AG08396 (cell line): Measurements from ENCODE around the gene TRIP13.

Source experiments
- DNase-seq: peaks from one replicate; pipeline ENCODE4 v3.0.0; 2012; ENCODE audit warnings: low spot score, mixed read lengths

Gene TRIP13

DNA sequence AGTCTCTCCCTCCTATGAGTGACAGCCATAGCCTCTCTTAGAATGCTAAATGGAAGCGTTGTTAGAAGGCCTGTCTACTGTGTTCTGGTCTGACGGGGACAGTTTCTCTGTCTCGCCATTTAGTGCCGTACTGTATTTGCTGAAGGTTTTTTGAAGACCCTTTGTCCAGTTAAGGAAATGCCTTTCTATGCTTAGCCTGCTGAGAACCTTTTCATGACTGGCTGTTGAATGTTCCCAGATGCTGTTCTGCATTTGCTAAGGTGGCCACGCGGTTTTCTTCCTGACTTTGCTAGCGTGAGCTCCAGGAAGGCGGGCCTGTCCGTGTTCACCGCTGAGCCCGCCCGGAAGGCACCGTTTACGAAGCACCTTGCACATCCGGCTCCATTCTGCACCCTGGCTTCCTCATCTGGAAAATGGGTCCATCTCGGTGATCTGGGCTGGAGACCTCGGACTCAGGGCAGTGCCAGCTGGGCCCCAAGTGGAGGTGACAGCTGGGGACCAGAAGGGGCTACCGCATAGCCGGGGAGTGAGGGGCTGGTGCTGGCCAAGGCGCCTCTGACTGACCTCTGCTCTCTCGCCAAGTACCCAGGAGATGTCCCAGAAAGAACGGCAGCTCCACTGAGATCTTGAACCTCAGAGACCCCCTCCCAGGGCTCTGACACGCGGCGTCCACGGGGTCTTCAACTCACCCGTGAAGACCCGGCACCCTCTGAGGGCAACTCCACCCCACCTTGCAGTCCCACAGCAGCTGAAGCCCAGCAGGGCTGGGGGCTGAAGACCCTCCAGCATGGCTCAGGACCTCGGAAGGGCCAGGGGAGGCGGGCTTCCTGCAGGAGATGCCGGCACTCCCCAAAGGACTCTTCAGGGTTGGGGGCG, 63.4 kb downstream of the TRIP13 start:
- DNase-seq = no peak

DNA sequence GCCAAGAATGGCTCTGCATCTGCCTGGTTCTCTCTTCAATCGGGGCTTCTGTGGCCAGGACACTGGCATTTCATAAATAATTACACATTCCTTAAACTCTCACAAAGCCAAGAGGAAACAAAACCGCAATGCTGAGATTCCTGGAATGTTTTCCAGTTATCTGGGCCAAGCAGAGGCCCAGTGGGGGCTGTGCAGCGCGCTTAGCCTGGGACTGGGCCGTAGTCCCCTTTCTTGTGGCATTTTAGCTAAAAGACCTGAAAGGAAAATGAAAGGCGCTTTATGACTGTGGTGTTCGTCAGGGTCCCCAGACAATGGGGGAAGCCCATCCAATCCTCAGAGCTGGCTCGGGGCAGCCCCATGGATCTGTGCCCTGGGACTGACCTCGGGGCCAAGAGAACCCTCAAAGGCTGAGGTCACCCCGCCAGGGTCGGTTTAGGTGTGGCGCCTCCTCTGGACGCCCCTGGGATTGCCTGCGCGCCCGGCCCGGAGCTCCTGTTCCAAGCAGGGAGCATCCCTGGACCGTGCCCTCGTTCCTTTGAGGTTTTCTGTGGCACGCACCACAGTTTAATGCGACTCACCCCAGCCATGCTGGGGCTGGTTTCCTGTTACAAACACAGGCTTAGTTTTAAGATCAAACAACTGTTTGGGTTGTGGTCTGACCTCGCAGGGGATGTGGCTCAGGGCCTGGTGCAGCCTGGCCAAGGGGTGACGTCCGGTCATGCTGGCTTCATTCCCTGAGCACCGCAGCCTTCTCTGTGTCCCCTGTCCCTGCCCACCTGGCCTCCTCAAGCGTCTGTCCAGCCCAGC, 64.5 kb downstream of the TRIP13 start:
- peak; percentile 83 for DNase-seq

DNA sequence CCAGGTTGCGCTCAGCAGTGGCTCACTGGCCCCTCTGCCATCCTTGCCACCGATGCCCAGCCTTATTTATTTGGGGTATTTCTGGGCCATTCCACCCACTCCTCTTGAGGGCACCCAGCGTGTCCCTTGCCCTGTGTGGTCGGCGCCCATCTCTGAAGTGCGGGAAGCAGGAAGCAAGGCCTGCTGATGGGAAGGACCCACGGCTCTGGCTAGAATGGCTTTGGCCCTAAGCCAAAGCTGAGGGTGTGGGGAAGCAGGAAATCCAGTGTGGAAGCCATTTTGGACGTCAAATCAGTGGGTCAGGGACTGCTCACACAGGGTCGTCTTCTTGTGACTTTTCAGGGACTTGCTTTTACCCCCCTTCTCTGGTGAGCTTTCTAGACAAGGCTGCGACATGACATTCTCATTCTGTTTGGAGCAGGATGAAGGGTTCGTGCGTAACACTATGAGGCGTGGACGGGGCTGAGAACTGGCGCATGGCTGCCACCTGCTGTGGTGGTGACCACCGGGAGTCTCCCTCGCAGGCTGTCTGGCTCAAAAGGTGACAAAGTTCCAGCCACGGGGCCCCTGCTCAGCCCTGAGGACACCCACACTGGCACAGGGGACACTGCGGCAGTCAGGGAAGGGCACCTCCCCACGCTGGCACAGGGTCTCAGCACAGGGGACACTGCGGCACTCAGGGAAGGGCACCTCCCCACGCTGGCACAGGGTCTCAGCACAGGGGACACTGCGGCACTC, 65.2 kb downstream of the TRIP13 start:
- no peak for DNase-seq

DNA sequence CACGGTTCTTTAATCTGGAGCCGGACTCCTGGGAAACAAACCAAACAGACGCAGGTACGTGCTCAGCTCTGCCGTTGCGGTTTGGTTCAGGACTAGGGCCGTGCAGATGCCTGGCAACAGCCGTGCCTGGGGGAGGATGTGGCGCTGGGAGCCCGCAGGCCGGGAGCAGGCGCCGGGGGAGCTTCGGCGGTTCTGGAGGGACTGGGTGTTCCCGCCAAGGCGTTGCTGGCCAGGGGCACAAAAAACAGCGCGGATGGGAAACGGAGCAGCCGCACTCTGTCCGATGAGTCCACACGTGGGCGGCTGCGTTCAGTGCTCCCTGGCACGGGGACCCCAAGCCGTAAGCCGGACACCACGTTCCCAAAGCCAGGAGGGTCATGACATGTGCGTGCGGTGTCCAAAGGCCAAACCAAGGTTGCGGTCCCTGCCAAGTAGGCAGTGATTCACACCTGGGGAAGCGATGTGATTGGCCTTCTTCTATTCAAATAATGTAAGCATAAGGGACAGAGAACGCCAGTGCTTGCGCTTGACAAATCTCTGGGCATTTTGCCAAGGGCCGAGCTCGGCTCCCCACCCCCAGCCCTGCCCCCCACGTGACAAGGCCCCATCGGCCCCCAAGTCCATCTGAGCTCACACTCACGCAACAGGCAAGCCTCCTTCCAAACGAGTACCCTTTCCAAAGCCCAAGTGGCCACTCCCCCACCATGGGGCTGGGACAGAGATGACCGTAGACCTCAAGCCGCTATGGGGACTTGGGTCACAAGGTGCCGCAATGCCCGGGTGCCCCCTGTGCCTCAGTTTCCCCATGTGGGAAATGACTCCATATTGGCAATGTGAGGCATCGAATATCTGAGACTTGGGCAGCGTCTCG, 66.3 kb downstream of the TRIP13 start:
- DNase-seq = peak; percentile 80

DNA sequence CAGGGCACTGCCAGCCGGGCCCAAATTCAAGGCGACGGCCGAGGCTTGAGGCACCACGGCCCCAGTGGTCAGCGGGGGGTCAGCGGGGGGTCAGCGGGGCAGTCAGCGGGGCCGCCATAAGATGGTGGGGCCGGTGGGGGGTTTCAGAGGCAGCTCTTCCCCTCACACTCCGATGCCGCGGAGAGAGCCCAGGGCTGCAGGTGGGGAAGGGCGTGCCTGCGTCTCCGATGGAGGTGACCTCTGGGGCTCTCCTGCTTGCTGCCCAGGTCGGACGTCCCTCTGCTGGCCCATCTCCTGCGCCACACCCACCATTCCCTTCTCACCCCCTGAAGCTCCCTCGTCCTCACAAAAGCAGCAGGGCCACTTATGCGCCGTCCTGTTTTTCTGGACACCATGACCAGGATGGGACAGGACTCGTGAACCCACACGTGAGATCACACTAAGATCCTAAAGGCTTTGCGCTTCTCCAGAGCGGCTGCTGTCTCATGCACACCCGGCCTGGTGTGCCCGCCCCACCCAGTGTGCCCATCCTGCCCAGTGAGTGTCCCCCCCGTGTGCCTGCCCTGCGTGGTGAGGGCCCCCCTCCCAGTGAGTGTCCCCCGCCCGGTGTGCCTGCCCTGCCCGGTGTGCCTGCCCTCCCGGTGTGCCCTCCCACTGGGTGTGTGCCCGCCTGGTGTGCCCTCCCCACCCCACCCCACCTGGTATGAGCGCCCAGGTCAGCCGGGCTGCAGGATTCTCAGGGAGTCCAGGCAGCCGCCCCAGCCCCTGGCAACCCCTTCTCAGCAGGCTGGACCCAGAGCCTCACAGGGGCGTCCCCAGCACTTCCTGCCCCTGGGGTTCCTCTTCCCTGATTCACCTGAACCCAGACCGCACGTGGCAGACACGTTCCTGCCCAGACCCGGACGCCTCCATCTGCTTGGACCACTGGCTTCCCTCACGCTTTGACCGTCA, 67.2 kb downstream of the TRIP13 start:
- no peak for DNase-seq

DNA sequence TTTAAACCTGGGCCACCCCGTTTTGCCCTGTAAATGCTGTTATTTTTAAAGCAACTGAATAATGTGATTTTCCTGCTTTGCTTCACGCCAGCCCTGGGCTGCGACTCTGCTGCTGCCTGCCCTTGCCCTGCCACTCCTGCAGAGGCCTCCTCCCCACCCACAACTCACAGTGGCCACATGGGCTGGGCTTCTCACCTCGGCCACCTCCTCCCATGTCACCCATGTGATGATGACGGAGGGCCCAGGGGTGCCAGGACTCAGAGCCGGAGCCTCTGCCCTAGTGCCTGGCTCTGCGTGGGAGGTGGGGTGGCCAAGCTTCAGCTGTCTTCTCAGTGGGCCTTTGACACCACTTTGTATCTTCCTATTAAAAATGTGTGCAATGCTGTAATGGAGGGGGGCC, 67.9 kb downstream of the TRIP13 start:
- no peak for DNase-seq

DNA sequence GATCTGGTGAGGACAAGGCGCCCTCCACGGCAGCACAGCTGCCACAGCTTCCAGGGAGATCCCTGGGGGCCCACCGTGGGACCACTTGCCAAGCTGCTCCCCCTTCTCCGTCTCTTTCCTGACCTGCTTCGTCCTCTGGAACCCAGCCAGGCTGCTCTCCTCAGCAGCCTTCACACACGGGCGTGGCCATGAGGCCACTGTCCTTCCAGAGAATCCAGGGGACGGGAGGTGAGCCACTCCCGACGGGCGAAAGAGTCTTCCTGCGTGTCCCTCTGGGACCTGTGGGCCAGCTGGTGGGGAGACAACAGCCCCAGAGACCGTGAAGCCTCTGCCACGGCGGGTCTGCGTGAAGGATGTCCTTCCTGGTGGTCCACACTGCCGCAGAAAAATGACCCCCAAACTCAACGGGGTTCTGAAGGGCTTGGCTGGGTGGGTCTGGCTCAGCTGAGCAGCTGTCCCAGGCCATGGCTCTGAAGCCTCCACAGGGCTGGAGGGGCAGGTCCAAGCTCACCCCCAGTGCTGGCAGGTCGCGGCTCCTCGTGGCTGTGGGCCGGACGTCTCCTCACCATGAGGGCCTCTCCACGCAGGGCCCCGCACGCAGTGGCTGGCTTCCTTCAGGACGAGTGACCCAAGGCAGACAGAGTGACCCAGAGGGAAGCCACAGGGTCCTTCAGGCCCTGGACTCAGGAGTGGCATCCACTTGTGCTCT, 68.5 kb downstream of the TRIP13 start:
- no peak for DNase-seq

DNA sequence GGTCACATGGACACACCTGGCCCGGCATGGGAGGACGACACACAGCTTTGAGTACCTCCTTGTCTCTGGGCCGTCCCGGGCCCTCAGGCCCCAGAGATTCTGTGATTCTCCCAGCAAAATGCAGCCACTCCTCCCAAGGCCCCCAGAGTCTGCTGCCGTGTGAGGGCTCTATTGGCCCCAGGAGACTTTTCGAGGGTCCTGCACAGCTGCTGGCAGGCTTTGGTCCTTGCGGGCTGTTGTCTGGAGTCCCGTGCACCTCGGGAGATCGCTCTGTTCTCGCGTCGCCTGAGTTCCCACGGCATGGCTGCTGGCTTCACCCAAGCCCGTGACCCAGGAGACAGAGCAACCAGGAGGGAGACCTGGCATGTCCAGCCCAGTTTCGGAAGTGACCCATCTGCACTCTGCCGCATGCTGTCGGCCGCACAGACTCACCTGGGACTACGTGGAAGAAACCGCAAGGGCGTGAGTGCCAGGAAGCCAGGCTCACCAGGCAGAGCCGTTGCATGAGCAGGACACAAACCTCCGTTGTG, 69.1 kb downstream of the TRIP13 start:
- no peak for DNase-seq

DNA sequence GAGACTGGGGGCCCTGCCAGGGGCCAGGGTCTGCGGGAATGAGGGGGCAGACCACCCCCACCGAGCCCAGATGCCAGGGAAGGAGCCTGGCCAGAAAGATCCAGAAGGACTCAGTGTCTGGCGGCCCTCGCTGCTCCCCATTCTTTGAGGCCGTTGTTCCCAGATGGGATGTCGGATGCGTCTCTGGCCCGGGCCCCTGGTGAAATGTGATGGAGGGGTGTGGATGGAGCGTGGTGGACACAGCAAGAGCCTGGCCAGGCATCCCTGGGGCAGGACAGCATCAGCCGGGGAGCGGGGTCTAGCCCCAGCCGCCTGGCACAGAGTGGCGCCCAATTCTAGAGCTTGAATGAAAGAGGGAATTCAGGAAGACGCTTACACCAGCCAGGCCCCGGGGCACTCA, 69.7 kb downstream of the TRIP13 start:
- no peak for DNase-seq

DNA sequence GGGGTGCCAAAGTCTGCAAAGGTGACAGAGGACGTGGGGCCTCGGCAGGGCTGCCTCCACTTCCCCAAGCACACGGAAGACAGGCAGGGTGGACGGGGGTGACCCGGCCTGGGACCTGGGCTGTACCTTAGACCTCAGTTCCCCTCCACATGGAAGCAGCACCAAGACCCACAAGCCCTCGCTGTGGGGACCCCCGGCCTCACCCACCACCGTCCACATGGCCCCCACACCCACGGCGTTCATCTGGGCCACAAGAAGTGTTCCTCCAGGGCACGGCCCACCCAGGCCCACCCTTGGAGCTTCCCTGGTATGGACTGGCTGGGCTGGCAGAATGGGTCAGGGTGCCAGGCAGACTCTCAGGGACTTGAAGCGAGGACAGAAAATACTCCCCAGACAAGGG, 70.1 kb downstream of the TRIP13 start:
- no peak for DNase-seq

DNA sequence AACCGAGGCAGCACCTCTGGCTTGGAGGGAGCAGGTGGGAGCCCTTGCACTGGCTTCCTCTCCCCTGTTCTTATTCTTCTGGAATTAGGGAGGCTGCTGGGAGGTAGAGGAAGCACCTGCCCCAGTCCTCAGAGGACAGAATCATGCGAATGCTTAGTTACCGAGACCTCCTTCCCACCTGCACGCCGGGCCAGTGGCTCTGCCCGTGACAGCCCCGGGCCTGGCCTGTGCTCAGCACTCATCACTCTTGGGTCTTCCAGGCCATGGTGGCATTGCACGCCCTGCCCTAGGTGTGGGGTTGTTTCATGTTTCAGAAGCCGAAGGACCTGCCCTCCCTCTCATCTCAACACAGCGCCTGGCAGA, 70.6 kb downstream of the TRIP13 start:
- no peak for DNase-seq

DNA sequence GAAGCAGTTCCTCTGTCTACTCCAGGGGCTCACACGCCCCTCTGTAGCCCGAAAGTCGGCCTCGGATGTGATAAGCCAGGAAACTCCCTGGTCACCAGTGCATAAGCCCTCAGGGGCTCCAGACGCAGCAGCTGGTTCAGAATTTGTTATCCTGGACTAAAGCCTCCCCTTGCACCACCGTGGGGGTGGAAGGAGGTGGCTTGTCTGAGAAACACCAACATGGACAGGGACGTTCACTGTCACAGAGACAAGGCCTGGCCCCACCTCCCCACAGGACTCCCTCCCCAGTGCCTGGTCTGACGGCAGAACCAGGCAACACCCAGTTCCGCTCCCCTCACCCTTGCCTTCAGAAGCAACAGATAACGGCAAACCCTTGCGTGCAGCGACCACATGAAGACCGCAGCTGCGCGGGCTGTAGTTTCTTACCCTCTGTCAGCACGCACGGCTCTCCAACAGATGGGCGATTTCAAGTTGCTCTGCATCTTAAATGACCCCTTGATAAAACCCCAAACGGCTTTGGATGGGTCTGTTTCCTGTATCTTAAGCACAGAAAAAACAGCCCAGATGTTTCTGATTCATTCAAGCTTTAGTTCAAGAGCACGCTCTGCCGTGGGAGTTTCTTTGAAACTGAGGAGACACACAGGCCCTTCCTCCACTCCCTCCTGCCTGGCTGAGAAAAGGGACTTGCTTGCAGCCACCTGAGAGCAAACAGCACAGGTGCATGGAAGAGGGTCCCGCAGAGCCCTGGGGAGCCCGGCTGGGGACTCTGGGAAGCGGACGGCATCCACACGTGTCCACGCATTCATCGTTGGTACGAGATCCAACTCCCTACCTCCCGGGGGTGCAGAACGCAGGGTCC, 71.2 kb downstream of the TRIP13 start:
- no peak for DNase-seq

DNA sequence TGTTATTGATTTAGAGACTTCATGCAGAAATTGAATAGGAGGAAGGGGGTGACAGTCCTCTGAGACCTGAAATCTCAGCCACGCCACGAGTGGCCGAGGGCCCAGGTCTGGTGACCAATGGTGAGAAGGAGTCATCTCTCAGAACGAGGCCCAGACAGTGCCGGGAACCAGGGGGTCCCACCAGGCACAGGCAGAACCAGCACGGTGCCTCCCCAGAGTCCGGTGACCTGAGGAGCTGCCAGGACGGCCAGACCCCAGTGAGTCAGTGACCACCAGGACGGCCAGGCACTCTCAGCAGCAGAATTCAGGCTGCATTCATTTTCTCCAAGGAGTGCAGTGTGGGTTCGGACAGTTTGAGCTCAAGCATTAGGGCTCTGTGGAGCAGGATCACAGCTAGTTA, 72.1 kb downstream of the TRIP13 start:
- DNase-seq = no peak

DNA sequence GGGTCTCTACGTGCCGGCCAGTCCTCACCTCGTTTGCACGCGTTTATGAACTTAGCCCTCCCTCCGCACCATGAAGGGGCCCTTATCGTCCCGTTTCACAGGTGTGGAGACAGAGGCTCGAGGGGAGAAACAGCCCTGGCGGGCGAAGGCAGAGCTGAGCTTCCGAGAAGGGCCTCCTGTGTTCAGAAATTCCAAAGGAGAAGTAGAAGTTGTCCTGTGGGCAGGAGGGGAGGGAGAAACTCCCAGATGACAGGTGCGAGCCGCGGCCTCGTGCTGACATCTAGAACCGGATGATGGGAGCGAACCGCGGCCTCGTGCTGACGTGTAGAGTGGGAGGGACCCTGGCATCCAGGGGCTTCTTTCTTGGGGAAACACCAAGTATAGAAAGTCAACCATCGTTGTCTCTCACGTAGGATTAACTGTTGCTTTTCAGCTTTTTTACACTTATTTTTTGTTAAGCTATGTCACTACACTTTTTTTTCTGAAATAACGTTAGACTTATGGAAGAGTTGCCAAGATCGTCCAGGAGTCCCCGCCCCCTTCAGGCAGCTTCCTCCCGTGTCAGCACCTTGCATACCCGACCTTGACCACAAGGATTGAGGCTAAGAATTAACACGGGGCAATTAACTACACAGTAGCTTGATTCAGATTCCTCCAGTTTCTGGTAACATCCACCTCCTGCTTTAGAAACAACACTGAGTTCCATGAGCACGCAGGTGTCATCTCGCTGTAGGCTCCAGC, 73.1 kb downstream of the TRIP13 start:
- no peak for DNase-seq

DNA sequence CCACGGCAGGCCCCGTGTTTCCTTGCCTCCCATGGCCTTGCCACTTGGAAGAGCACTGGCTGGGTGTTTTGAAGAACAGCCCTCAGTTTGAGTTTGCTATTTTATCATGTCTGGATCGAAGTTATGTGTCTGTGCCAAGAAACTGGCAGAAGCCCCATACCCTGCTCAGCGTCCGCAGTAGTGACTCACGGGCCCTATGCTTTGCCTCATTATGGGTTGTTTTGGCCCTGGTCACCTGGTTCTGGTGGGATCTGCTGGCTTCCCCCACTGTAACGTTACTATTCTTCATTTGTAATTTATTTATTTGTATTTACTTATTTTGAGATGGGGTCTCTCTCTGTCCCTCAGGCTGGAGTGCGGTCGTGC, 73.6 kb downstream of the TRIP13 start:
- no peak for DNase-seq

DNA sequence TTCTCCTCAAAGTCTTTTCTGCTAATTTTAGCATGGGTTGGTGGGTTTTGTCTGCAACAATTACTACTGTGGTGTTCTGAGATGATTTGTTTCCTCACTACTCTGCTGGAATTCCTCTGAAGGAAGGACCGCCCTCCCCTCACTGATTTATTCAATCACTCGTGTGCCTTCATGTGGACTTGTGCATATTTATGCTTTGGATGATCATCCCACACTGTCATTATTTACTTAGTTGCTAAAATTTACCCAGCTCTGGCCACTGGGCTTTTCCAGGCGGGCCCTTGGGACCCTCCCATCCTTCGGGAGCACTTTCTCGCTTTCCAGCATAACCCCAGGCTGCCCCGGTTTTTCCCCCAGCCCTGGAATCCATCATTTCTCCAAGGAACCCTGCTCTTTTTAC, 74.3 kb downstream of the TRIP13 start:
- no peak for DNase-seq
